Stimulated activated CD8-positive, alpha-beta memory T cell treated with anti-CD3 and anti-CD28 coated beads, Interleukin-12 subunit alpha, Interleukin-12 subunit beta, amount 100 ng/mL, for 24 hours (primary cell): ENCODE data around the gene CGB7.
"Not testable (repeated sequence)": the region's sequence is repeated elsewhere in the genome, so short reads cannot be mapped to it uniquely, and the experiment has no call there.

ENCODE experiments used
- DNase-seq: peaks from one replicate; pipeline ENCODE4 v3.0.0-alpha.2; 2020; ENCODE audit errors: extremely low read depth

The CGB7 gene

GRCh38 chr19:49057636-49058234 is at the start of gene CGB7:
Gene CGB7, minus strand, starts transcription at chr19:49057749. Its CDS starts 2,374 bp downstream, at chr19:49055375.
- no peak for DNase-seq

- DNase-seq = no peak
Observed at GRCh38 chr19:49106648-49107135, 49.1 kb upstream of the CGB7 start.

- DNase-seq = no peak
Observed at GRCh38 chr19:49104229-49104864, 46.8 kb upstream of the CGB7 start.

DNA sequence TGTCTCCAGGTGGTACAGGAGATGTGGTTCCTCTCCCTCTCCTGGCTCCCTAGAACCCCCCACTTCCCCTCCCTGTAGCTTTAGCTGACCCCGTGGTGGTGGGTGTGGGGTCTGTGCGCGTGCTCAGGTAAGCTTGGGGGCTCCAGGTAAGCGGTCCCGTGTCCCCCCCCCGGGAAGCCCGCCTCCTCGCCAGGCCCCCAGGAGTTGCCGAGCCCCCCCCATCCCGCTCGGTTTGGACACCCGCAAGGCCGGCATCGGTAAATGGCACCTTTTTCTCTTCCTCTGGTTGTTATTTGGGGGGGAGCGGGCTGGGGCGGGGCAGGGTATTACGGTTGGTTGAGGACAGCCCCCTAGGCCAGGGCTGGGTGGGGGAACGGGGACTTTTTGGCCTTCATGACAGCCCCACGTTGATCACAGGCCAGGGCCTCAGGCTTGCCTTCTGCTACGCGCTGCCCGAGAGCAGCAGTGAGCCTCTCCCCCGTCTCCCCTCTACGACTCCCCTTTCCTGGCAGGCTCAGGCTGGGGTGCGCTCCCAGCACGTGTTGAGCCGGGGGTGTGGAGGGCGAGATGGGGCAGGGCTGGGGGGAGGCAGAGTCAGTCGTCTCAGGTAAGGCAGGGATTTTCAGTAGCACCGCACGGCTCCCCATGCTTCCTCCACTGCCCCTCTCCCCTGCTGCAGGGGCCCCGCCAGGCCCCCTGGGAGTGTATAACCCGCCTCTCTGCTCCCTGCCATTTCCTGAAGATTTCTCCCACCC is 46.0 kb upstream of the CGB7 start:
- DNase-seq = no peak

GRCh38 chr19:49102303-49102702 is 44.8 kb upstream of the CGB7 start:
- DNase-seq = no peak

GRCh38 chr19:49101160-49101559 is 43.6 kb upstream of the CGB7 start:
- DNase-seq = no peak

GRCh38 chr19:49098795-49099194 is 41.2 kb upstream of the CGB7 start:
- no peak for DNase-seq

DNA sequence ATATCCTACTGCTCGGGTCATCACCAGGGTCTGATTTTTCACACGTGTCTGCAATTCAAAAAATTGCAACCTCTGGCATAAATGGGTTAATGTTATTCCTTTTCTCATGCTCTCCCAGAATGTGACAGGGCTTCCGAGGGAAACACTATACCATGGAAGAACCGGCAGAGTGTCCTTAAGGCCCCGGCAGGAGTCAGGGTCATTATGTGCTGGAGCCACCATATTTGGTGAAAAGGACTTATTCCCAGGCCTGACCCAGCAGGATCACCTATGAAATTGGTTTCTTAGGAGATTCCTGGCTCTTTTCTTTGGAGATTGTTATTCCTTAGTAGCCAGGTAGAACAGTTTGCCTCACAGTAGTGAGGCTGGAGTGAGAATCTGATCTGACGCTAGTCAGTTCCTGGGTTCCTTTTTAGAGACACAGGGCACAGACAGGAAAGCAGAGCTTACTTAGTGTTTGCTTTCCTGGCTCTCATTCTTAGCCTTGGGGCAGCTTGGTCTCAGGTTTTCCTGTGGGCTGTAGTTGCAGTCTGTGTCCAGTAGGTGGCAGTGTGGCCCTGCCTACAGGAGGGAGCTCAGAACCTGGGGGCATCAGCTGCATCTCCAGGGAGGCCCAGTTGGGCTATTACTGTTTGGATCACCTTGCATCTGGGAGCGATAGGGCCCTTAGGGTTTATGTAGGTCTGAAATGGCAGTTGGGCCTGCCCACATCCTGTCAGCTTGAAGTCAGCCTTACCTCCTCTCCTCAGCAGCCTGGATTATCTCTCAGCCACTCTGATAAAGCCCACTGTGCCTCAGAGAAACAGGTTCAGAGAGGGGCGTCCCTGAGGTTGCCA is 40.1 kb upstream of the CGB7 start:
- no peak for DNase-seq

DNA sequence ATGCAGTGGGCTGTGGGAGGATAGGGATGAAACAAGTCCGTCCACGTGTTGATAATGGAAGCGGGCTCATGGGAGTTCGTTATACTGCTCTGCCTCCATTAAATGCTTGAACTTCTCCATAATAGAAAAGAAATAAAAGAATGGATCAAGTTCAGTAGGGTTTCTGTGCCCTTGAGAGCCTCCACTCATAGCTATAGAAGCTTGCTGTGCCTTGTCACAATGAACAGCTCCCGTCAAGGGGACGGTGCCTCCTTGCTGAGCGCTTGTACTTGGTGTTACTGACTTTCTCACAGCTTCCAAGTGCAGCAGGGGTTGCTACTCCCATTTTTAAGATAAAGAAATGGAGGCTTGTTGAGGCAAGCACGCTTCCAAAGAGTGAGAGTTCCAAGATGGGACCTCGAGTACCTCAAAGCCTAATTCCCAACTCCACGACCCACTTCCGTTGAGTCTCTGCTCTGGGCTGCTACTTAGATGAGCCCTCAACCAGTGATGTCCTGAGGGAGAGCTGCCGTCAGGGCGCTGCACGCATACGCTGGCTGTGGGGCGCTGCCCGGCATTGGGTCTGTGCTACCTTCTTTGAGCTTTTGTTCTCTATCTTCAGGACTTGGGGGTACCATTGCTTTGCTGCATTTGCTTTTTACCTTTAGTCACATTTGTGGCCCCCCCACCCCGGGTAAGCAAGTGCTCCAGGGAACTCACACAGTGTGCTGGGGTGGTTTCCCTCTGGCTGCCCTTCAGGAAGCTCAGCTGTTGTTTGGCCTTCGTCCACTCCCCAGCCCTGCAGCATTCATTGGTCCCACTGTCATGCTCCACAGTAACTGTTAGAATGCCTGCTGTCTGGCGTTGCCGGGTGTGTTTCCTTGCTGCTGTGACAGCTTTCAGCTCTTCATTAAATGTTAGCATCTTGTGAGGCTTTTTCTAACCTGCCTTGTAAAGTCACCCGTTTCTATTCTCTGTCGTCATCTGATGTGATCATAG is 37.2 kb upstream of the CGB7 start:
- no peak for DNase-seq

DNA sequence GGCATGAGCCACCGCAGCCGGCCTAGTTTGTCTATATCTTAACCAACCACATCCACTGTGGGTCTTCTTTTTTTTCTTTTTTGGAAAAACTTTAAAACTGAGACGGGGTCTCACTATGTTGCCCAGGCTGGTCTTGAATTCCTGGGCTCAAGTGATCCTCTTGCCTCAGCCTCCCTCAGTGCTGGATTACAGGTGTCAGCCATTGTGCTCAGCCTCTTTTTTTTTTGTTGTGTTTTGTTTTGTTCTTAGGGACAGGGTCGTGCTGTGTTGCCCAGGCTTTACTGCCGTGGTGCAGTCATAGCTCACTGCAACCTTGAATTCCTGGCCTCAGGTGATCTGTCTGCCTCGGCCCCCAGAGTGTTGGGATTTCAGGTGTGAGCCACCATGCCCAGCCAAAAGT is 35.1 kb upstream of the CGB7 start:
- DNase-seq = no peak

DNA sequence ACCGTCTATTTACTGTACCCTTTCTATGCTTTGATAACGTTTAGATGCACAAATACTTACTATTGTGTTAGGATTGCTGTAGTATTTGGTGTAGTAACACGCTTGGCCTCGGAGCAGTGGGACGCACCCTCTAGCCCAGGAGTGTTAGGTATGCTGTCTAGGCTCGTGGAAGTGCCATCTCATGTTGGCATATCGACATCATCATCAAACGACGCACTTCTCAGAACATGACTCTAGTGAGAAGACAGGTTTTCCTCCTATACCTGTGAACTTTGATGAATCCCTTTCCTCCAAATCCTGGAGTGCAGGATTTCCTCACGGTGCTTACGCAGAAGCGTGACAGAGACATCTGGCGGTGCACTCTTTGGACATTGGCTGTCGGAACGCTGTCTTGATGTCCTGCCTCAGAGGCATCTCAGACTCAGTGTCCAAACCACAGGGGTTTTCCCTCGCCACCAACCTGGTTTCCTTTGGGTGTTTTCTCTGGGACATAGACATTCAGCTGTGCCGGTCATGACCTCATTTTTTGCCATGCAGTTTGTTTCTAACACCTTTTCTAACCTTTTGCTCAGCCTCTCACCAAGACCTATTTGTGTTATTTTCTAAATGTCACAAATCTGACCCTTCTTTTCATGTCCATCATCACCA is 34.0 kb upstream of the CGB7 start:
- no peak for DNase-seq

GRCh38 chr19:49086296-49086695 is 28.7 kb upstream of the CGB7 start:
- no peak for DNase-seq

DNA sequence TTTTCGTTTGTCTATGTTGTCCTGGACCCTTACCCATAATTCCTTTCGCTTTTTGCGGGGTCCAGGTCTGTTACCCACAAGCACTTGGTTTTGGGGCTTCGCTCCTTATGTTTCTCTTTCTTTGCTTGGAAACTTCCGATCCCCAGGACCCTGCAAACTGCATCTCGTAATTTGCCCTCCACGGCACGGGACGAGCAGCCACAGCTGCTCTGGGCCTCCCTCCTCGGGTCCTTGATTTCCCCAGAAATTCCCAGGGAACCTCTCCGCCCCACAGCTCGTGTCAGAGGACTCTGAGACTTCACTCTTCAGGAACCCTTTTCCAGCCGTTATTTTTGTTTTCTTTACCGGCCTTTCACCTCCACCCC is 28.3 kb upstream of the CGB7 start:
- no peak for DNase-seq

DNA sequence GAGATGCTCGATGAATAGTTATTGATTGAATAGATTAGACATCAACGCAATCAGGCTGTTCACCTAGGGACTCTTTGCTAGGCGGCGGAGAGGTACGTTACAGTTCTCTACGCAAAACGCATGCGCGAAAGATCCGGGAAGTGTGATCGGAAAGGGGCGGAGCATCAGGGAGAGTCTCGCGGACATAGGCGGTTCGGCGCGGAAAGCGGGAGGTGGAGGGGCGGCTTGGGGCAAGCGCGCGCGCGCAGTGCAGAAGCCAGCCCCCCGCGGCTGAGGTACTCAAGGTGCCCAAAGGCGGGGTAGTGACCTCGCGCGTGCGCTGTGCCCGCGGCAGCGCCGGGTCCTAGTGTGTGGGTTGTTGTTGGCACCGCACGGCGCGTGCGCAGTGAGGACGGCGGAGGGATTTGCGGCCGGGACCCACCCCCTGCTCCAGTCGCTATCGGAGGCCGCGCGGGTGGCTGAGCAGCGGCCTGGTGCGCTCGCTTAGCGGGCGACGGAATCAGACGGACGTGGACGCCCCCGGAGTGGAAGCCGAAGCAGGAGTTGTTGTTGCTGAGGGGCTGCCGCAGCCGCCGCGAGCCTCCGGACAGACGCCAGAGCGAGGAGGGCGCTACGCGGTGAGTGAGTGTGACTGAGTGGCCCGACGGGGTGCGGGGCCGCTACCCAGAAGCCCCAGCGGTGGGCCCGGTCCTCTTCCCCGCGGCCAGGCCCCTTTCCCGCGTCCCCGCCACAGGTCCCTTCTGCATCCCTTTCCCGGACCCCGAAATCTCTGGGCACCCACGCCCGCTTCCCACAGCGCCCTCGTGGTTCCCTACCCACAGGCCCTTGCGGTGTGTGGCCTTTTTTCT is 27.7 kb upstream of the CGB7 start, which contains the start of gene SNRNP70:
Gene SNRNP70 (plus strand): TSS at position 432 of the 848 bp plus-strand sequence. CDS start 964 bp downstream, outside the sequence.
- peak; percentile 98 for DNase-seq

GRCh38 chr19:49084206-49085019 is 26.9 kb upstream of the CGB7 start:
- no peak for DNase-seq

- DNase-seq = no peak
Observed at GRCh38 chr19:49081273-49081672, 23.7 kb upstream of the CGB7 start.

GRCh38 chr19:49080392-49080791 is 22.8 kb upstream of the CGB7 start:
- no peak for DNase-seq

- not testable (repeated sequence) for DNase-seq
Observed at GRCh38 chr19:49074869-49075268, 17.3 kb upstream of the CGB7 start.
